Smooth muscle cell (in vitro differentiated cells): ENCODE measurements around the gene PANK2. TPM values are rescaled to one million over a fixed set of nuclear protein-coding genes. Genes with fewer than 3 reads are reported as not detected.
"Not testable (repeated sequence)": the region's sequence is repeated elsewhere in the genome, so short reads cannot be mapped to it uniquely, and the experiment has no call there.

Experiments used
- DNase-seq: peaks from one replicate; lab custom pipeline; 2025; ENCODE audit not compliant: unreplicated experiment; lab: John Stamatoyannopoulos, UW
- H2AFZ ChIP-seq: fragments of 200-600 bp; sonication (generic); 2 replicates; pipeline ENCODE4 v1.6.0; 2016; ENCODE audit warnings: antibody characterized with exemption, low read depth, mild to moderate bottlenecking
- H3F3A ChIP-seq: fragments of 200-600 bp; sonication (generic); 2 replicates; pipeline ENCODE4 v1.6.0; 2017; ENCODE audit warnings: antibody characterized with exemption, low read depth
- H3K27ac ChIP-seq: fragments of 200-600 bp; sonication (generic); 2 replicates; pipeline ENCODE4 v1.5.1; 2016; ENCODE audit warnings: low read depth, mild to moderate bottlenecking
- H3K27me3 ChIP-seq: fragments of 200-600 bp; sonication (generic); 2 replicates; pipeline ENCODE4 v1.6.1; 2016; ENCODE audit warnings: low read depth, mild to moderate bottlenecking
- H3K36me3 ChIP-seq: fragments of 200-600 bp; sonication (generic); 2 replicates; pipeline ENCODE4 v1.5.1; 2016; ENCODE audit warnings: low read depth
- H3K4me1 ChIP-seq: fragments of 200-600 bp; sonication (generic); 2 replicates; pipeline ENCODE4 v1.5.1; 2016; ENCODE audit warnings: low read depth
- H3K4me2 ChIP-seq: fragments of 200-600 bp; sonication (generic); 2 replicates; pipeline ENCODE4 v1.6.0; 2016; ENCODE audit warnings: mild to moderate bottlenecking
- H3K4me3 ChIP-seq: fragments of 200-600 bp; sonication (generic); 2 replicates; pipeline ENCODE4 v1.5.1; 2016; ENCODE audit warnings: mild to moderate bottlenecking
- H3K79me2 ChIP-seq: fragments of 200-600 bp; sonication (generic); 2 replicates; pipeline ENCODE4 v1.6.0; 2016; ENCODE audit warnings: low read depth, mild to moderate bottlenecking
- H3K9ac ChIP-seq: fragments of 200-600 bp; sonication (generic); 2 replicates; pipeline ENCODE4 v1.6.0; 2016; ENCODE audit warnings: low read depth
- H3K9me3 ChIP-seq: fragments of 200-600 bp; sonication (generic); replicated peaks from 2 replicates; pipeline ENCODE4 v1.5.1; 2016; ENCODE audit warnings: low read depth
- H4K20me1 ChIP-seq: fragments of 200-600 bp; sonication (generic); 2 replicates; pipeline ENCODE4 v1.6.0; 2016; ENCODE audit warnings: low read depth
- WGBS: methylation state at CpG from one replicate; pipeline ENCODE4 v1.1.7; 2016; ENCODE audit warnings: low lambda C conversion rate; 5-methylcytosine and 5-hydroxymethylcytosine counted together
- polyA plus RNA-seq: library from polyadenylated mRNA; unstranded; fragments of >200 nt; fragmentation: Nextera tagmentation; extraction: Ambion mirVana; gene quantifications from 2 replicates; pipeline ENCODE4 v1.2.1, GENCODE V29; 2016
- total RNA-seq: library from RNA; depleted of rRNA; stranded (reverse); fragments of >200 nt; gene quantifications from 2 replicates; pipeline ENCODE4 v1.2.3, GENCODE V29; 2014
- TF ChIP-seq, protein P1 (sequence below): fragments of 200-600 bp; sonication (generic); IDR thresholded peaks from 2 replicates; pipeline ENCODE4 v1.5.1; 2017; ENCODE audit warnings: borderline replicate concordance, mild to moderate bottlenecking, antibody characterized with exemption; ENCODE audit not compliant: insufficient read depth, poor library complexity, severe bottlenecking

Gene PANK2
- total RNA-seq (40.8 and 43.1 TPM in 2 replicates), polyA plus RNA-seq (24.7 and 42.5 TPM in 2 replicates)

- Histone ChIP-seq H3K27me3 (no peaks in the 10 kb centered on the region), H3K9me3 (no peaks in the 10 kb centered on the region), H2AFZ (no peak within 1 kb of the TSS), H3K9ac (peak within 1 kb of the TSS; percentile 88), H3K79me2 (peaks cover 60% of the 10 kb centered on the region), H3K4me3 (peak within 1 kb of the TSS; percentile 77), H3K4me2 (peak within 1 kb of the TSS; percentile 94), H4K20me1 (peaks cover 42% of the 10 kb centered on the region), H3F3A (peaks cover 3% of the 10 kb centered on the region), H3K27ac (peak within 1 kb of the TSS; percentile 68), H3K36me3 (no peaks in the 10 kb centered on the region), H3K4me1 (peaks cover 32% of the 10 kb centered on the region)
- TF ChIP-seq, protein P1, sequence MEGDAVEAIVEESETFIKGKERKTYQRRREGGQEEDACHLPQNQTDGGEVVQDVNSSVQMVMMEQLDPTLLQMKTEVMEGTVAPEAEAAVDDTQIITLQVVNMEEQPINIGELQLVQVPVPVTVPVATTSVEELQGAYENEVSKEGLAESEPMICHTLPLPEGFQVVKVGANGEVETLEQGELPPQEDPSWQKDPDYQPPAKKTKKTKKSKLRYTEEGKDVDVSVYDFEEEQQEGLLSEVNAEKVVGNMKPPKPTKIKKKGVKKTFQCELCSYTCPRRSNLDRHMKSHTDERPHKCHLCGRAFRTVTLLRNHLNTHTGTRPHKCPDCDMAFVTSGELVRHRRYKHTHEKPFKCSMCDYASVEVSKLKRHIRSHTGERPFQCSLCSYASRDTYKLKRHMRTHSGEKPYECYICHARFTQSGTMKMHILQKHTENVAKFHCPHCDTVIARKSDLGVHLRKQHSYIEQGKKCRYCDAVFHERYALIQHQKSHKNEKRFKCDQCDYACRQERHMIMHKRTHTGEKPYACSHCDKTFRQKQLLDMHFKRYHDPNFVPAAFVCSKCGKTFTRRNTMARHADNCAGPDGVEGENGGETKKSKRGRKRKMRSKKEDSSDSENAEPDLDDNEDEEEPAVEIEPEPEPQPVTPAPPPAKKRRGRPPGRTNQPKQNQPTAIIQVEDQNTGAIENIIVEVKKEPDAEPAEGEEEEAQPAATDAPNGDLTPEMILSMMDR, result peak; percentile 15
- under 1% methylated on average over 53 of the region's 72 CpGs for WGBS
- DNase-seq, result peak; percentile 85
Measured at GRCh38 chr20:3888622-3889488, at the start of gene PANK2. TSS of gene PANK2 (plus strand) at chr20:3889387.

DNA sequence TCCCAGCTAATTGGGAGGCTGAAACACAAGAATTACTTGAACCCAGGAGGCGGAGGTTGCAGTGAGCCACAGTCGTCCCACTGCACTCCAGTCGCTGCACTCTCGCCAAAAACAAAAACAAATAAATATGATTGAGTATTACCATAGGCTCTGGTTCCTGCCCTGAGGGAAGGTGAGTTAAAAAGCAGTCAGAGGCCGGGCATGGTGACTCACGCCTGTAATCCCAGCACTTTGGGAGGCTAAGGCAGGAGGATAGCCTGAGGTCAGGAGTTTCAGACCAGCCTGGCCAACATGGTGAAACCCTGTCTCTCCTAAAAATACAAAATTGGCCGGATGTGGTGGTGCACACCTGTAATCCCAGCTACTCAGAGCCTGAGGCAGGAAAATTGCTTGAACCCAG lies 49.0 kb upstream of the PANK2 start:
- DNase-seq, H3K4me3 ChIP-seq, H2AFZ ChIP-seq, H3K4me2 ChIP-seq, H3K27me3 ChIP-seq, H3F3A ChIP-seq, H3K9ac ChIP-seq, H3K36me3 ChIP-seq, H3K9me3 ChIP-seq, H4K20me1 ChIP-seq, H3K4me1 ChIP-seq, H3K27ac ChIP-seq, H3K79me2 ChIP-seq: not testable (repeated sequence)
- WGBS, result 81% methylated on average over 7 of the region's 7 CpGs

- peaks cover 8% of the 10 kb centered on the region for H3K79me2 ChIP-seq
- no peak overlapping the region for H2AFZ ChIP-seq
- H3K4me2 ChIP-seq, result no peak overlapping the region
- H3K9me3 ChIP-seq, result no peaks in the 10 kb centered on the region
- 93% methylated on average over 7 of the region's 7 CpGs for WGBS
- H3K27me3 ChIP-seq, result no peaks in the 10 kb centered on the region
- H3K9ac ChIP-seq, result no peak overlapping the region
- peaks cover under 1% of the 10 kb centered on the region for H4K20me1 ChIP-seq
- H3K4me3 ChIP-seq, result no peak overlapping the region
- peaks cover 3% of the 10 kb centered on the region for H3K4me1 ChIP-seq
- no peak for DNase-seq
- TF ChIP-seq, protein P1, result no peak
- no peaks in the 10 kb centered on the region for H3F3A ChIP-seq
- H3K27ac ChIP-seq, result peak overlapping the region; percentile 44
- no peaks in the 10 kb centered on the region for H3K36me3 ChIP-seq
Measured at GRCh38 chr20:3842348-3842930, 46.7 kb upstream of the PANK2 start.

GRCh38 chr20:3843490-3843889 lies 45.7 kb upstream of the PANK2 start:
- Histone ChIP-seq H3K27ac (peak overlapping the region; percentile 44), H3F3A (no peaks in the 10 kb centered on the region), H3K4me3 (no peak overlapping the region), H3K79me2 (peaks cover 14% of the 10 kb centered on the region), H3K4me1 (peaks cover 4% of the 10 kb centered on the region), H3K36me3 (no peaks in the 10 kb centered on the region), H2AFZ (no peak overlapping the region), H3K9me3 (no peaks in the 10 kb centered on the region), H3K27me3 (no peaks in the 10 kb centered on the region), H4K20me1 (peaks cover 7% of the 10 kb centered on the region), H3K4me2 (no peak overlapping the region), H3K9ac (no peak overlapping the region)
- 18% methylated on average over 5 of the region's 5 CpGs for WGBS
- DNase-seq, result no peak
- TF ChIP-seq, protein P1, result no peak

GRCh38 chr20:3843990-3844619 lies 45.1 kb upstream of the PANK2 start:
- H3K4me3 ChIP-seq, H3K27ac ChIP-seq: not testable (repeated sequence)
- 95% methylated on average over 9 of the region's 9 CpGs for WGBS

More at GRCh38 chr20:3843990-3844619, 45.1 kb upstream of the PANK2 start:
- H3K9me3 ChIP-seq, H3K9ac ChIP-seq, H3K27me3 ChIP-seq, DNase-seq, H3F3A ChIP-seq, H3K4me1 ChIP-seq, H2AFZ ChIP-seq, H3K4me2 ChIP-seq, H3K36me3 ChIP-seq: not testable (repeated sequence)
- Histone ChIP-seq H4K20me1 (peaks cover 13% of the 10 kb centered on the region), H3K79me2 (peaks cover 21% of the 10 kb centered on the region)
